ENCODE measurements around the gene FBXW8. TPM values are rescaled to one million over a fixed set of nuclear protein-coding genes. Genes with fewer than 3 reads are reported as not detected.

Gene FBXW8
- total and polyA plus RNA-seq, 4 donors: 1.9 to 7.1 (median 4.9) TPM

DNA sequence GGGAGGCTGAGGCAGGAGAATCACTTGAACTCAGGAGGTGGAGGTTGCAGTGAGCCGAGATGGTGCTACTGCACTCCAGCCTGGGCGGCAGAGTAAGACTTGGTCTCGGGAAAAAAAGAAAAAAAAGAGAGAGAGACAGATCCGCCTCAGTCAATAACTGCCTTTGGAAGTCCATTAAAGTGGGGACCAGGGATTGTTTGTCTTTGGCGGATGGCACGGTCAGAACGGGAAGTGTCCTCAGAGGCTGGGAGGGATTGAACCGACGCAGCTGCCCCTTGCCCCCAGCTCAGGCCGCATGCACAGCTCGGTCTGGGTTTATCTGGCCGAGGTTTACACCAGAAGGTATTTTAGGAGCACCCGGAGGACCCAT, 134.0 kb downstream of the FBXW8 start:
- Histone ChIP-seq H3K9me3 (ENCODE audit: control insufficient read depth in 4 of 4, low read length in 3 of 4) (no peaks in the 10 kb centered on the region), H3K4me3 (ENCODE audit: low read depth in 1 of 3, low read length in 3 of 3) (no peak overlapping the region), H3K9ac (ENCODE audit: low read depth in 1 of 2, low read length in 2 of 2) (no peak overlapping the region), H3K36me3 (ENCODE audit: control insufficient read depth in 4 of 4, insufficient read depth in 3 of 4, low read depth in 1 of 4, low read length in 3 of 4) (no peaks in the 10 kb centered on the region), H3K4me1 (ENCODE audit: control insufficient read depth in 4 of 4, insufficient read depth in 4 of 4, low read length in 3 of 4) (no peaks in the 10 kb centered on the region), H3K27ac (ENCODE audit: low read depth in 1 of 2, low read length in 2 of 2) (no peak overlapping the region), H3K27me3 (ENCODE audit: control insufficient read depth in 4 of 4, insufficient read depth in 4 of 4, low read length in 3 of 4) (no peaks in the 10 kb centered on the region)
- DNase-seq (ENCODE audit: low spot score): no peak
- WGBS: 35% methylated on average over 13 of the region's 13 CpGs
- TF ChIP-seq NR2F2 (IDR thresholded peaks at IDR 0.05) (no peak), RXRA (IDR thresholded peaks at IDR 0.05) (no peak), FOXA2 (IDR thresholded peaks at IDR 0.05) (no peak), TAF1 (conservative IDR thresholded peaks at IDR 0.05) (no peak), GABPA (IDR thresholded peaks at IDR 0.05 in 1 of 2, conservative IDR thresholded peaks at IDR 0.05 in 1 of 2) (no peak), EGR1 (IDR thresholded peaks at IDR 0.05; ENCODE audit: low read depth in 2 of 2) (no peak), YY1 (IDR thresholded peaks at IDR 0.05) (no peak), HNF4G (IDR thresholded peaks at IDR 0.05) (no peak), RAD21 (IDR thresholded peaks at IDR 0.05) (no peak), FOXA1 (IDR thresholded peaks at IDR 0.05) (no peak), HNF4A (conservative IDR thresholded peaks at IDR 0.05) (no peak)
- TF ChIP-seq, protein P1, sequence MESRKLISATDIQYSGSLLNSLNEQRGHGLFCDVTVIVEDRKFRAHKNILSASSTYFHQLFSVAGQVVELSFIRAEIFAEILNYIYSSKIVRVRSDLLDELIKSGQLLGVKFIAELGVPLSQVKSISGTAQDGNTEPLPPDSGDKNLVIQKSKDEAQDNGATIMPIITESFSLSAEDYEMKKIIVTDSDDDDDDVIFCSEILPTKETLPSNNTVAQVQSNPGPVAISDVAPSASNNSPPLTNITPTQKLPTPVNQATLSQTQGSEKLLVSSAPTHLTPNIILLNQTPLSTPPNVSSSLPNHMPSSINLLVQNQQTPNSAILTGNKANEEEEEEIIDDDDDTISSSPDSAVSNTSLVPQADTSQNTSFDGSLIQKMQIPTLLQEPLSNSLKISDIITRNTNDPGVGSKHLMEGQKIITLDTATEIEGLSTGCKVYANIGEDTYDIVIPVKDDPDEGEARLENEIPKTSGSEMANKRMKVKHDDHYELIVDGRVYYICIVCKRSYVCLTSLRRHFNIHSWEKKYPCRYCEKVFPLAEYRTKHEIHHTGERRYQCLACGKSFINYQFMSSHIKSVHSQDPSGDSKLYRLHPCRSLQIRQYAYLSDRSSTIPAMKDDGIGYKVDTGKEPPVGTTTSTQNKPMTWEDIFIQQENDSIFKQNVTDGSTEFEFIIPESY (IDR thresholded peaks at IDR 0.05): no peak
- TF ChIP-seq, protein P2, sequence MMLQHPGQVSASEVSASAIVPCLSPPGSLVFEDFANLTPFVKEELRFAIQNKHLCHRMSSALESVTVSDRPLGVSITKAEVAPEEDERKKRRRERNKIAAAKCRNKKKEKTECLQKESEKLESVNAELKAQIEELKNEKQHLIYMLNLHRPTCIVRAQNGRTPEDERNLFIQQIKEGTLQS (IDR thresholded peaks at IDR 0.05): no peak
- TF ChIP-seq, protein P3, sequence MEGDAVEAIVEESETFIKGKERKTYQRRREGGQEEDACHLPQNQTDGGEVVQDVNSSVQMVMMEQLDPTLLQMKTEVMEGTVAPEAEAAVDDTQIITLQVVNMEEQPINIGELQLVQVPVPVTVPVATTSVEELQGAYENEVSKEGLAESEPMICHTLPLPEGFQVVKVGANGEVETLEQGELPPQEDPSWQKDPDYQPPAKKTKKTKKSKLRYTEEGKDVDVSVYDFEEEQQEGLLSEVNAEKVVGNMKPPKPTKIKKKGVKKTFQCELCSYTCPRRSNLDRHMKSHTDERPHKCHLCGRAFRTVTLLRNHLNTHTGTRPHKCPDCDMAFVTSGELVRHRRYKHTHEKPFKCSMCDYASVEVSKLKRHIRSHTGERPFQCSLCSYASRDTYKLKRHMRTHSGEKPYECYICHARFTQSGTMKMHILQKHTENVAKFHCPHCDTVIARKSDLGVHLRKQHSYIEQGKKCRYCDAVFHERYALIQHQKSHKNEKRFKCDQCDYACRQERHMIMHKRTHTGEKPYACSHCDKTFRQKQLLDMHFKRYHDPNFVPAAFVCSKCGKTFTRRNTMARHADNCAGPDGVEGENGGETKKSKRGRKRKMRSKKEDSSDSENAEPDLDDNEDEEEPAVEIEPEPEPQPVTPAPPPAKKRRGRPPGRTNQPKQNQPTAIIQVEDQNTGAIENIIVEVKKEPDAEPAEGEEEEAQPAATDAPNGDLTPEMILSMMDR (IDR thresholded peaks at IDR 0.05; ENCODE audit: low read depth, low read length, missing input control): no peak
- TF ChIP-seq, protein P4, sequence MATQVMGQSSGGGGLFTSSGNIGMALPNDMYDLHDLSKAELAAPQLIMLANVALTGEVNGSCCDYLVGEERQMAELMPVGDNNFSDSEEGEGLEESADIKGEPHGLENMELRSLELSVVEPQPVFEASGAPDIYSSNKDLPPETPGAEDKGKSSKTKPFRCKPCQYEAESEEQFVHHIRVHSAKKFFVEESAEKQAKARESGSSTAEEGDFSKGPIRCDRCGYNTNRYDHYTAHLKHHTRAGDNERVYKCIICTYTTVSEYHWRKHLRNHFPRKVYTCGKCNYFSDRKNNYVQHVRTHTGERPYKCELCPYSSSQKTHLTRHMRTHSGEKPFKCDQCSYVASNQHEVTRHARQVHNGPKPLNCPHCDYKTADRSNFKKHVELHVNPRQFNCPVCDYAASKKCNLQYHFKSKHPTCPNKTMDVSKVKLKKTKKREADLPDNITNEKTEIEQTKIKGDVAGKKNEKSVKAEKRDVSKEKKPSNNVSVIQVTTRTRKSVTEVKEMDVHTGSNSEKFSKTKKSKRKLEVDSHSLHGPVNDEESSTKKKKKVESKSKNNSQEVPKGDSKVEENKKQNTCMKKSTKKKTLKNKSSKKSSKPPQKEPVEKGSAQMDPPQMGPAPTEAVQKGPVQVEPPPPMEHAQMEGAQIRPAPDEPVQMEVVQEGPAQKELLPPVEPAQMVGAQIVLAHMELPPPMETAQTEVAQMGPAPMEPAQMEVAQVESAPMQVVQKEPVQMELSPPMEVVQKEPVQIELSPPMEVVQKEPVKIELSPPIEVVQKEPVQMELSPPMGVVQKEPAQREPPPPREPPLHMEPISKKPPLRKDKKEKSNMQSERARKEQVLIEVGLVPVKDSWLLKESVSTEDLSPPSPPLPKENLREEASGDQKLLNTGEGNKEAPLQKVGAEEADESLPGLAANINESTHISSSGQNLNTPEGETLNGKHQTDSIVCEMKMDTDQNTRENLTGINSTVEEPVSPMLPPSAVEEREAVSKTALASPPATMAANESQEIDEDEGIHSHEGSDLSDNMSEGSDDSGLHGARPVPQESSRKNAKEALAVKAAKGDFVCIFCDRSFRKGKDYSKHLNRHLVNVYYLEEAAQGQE (IDR thresholded peaks at IDR 0.05): no peak
- TF ChIP-seq, protein P5, sequence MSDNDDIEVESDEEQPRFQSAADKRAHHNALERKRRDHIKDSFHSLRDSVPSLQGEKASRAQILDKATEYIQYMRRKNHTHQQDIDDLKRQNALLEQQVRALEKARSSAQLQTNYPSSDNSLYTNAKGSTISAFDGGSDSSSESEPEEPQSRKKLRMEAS (IDR thresholded peaks at IDR 0.05): no peak

Data from liver (tissue), 9 donors.